OCI-LY3 (cell line): ENCODE results near the gene CRYBG3.

ENCODE experiments used
- EZH2phosphoT487 ChIP-seq: fragments of 200-600 bp; shearing (Covaris generic); IDR thresholded peaks from 2 replicates; pipeline ENCODE4 v1.6.1; 2018; ENCODE audit warnings: antibody characterized with exemption, mixed run types, low read depth
- TF ChIP-seq, protein P1 (sequence below): fragments of 200-600, 300-600 bp; sonication (generic); IDR thresholded peaks from 2 replicates; pipeline ENCODE4 v1.5.1; 2014; ENCODE audit warnings: antibody characterized with exemption, low read length, low read depth

GRCh38 chr3:97885931-97886824 is 64.4 kb downstream of the CRYBG3 start:
- TF ChIP-seq, protein P1, sequence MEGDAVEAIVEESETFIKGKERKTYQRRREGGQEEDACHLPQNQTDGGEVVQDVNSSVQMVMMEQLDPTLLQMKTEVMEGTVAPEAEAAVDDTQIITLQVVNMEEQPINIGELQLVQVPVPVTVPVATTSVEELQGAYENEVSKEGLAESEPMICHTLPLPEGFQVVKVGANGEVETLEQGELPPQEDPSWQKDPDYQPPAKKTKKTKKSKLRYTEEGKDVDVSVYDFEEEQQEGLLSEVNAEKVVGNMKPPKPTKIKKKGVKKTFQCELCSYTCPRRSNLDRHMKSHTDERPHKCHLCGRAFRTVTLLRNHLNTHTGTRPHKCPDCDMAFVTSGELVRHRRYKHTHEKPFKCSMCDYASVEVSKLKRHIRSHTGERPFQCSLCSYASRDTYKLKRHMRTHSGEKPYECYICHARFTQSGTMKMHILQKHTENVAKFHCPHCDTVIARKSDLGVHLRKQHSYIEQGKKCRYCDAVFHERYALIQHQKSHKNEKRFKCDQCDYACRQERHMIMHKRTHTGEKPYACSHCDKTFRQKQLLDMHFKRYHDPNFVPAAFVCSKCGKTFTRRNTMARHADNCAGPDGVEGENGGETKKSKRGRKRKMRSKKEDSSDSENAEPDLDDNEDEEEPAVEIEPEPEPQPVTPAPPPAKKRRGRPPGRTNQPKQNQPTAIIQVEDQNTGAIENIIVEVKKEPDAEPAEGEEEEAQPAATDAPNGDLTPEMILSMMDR: no peak
- no peak for TF ChIP-seq EZH2phosphoT487
